Upper lobe of left lung (tissue), 6 donors: ENCODE data around the gene SORL1. TPM values are rescaled to one million over a fixed set of nuclear protein-coding genes. Genes with fewer than 3 reads are reported as not detected.

Source experiments
- ATAC-seq, 2 donors: fragments of 200-7000 bp; cut with Tn5 transposase; one replicate each; pipeline ENCODE4 v1.9.1; 2022; ENCODE audit warnings: mild to moderate bottlenecking in 2 of 2, moderate library complexity in 2 of 2; ENCODE audit not compliant: low FRiP score in 2 of 2
- DNase-seq, 2 donors: peaks; one replicate each; pipeline ENCODE4 v3.0.0-alpha.2; 2019 to 2020
- H3K27ac ChIP-seq, 4 donors: fragments of 200-600 bp; sonication (generic); one replicate each; pipeline ENCODE4 v1.5.1; 2016 to 2019
- H3K27me3 ChIP-seq, 4 donors: fragments of 200-600 bp; sonication (generic); one replicate each; pipeline ENCODE4 v1.5.1; 2017 to 2019
- H3K36me3 ChIP-seq, 4 donors: fragments of 200-600 bp; sonication (generic); one replicate each; pipeline ENCODE4 v1.5.1; 2016 to 2019
- H3K4me1 ChIP-seq, 4 donors: fragments of 200-600 bp; sonication (generic); one replicate each; pipeline ENCODE4 v1.5.1; 2018 to 2019
- H3K4me3 ChIP-seq, 4 donors: fragments of 200-600 bp; sonication (generic); one replicate each; pipeline ENCODE4 v1.5.1; 2017 to 2019; ENCODE audit warnings: mild to moderate bottlenecking in 2 of 4, moderate library complexity in 1 of 4
- H3K9me3 ChIP-seq, 4 donors: fragments of 200-600 bp; sonication (generic); one replicate each; pipeline ENCODE4 v1.5.1; 2018 to 2019
- CTCF ChIP-seq, 6 experiments: fragments of 450-650 bp in 4 of 6; fragments of 200-600 bp in 2 of 6; sonication (generic) in 2 of 6; IDR thresholded peaks; one replicate each; pipeline ENCODE4 v1.5.1; 2016 to 2019; ENCODE audit warnings: antibody characterized with exemption in 6 of 6
- EP300 ChIP-seq, 4 donors: sonication (generic); formaldehyde crosslinking; IDR thresholded peaks; one replicate each; pipeline ENCODE4 v1.5.1; 2017; ENCODE audit warnings: antibody characterized with exemption in 4 of 4, control low read depth in 2 of 4
- POLR2A ChIP-seq, 4 donors: fragments of 450-650 bp; IDR thresholded peaks; one replicate each; pipeline ENCODE4 v1.5.1; 2016 to 2017; ENCODE audit warnings: antibody characterized with exemption in 4 of 4, mild to moderate bottlenecking in 2 of 4
- POLR2AphosphoS5 ChIP-seq, 2 donors: sonication (generic); formaldehyde crosslinking; IDR thresholded peaks; one replicate each; pipeline ENCODE4 v1.5.1; 2017; ENCODE audit warnings: antibody characterized with exemption in 2 of 2
- WGBS, 2 donors: methylation state at CpG; one replicate each; pipeline ENCODE4 v1.1.5; 2017 to 2018; 5-methylcytosine and 5-hydroxymethylcytosine counted together
- total RNA-seq, 6 donors: library from RNA; depleted of rRNA in 4 of 6; stranded (reverse); fragments of >200 nt in 4 of 6; gene quantifications; one replicate each; pipeline versions ENCODE4 v1.1.0 to v1.2.1, GENCODE V29; 2016 to 2021
- donor health status: DM: no; HTN: no; CAD: no; lungs with moderate emphysema.
- donor health status: DM: no; HTN: yes; CAD: no; lungs with severe emphysema.

SORL1 gene
- total RNA-seq, 6 donors from 2014 or later: 33.3 to 85.9 (median 67.2) TPM

DNA sequence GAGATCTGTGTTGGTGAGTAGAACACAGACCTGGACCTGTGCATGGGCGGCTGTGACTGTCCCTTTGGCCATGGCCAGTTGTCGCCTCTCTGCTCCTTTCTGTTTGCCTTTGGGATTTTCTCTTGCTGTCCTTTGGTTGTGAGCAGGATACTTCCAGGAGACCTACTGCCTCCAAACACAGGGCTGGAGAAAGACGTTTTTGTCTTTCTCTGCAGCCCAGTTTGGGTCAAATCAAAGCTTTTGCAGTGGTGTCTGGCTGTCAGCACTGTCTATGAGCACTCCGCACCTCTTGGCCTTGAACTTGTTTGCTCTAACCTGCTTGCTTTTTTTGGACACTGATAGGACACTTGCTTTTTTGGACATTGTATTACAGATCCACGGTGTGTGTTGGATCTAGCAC, 109.6 kb downstream of the SORL1 start:
- no peaks in the 10 kb centered on the region for H3K9me3 ChIP-seq
- 83 to 87% methylated on average over 5 of the region's 5 CpGs for WGBS, 2 donors
- H3K4me3 ChIP-seq: no peak overlapping the region
- ATAC-seq: no peak
- DNase-seq: no peak
- H3K27ac ChIP-seq: no peak overlapping the region
- peaks cover 6 to 26% (median 12%) of the 10 kb centered on the region in 4 donors for H3K36me3 ChIP-seq
- H3K4me1 ChIP-seq: peaks cover 0 to 8% (median 3%) of the 10 kb centered on the region in 4 donors
- TF ChIP-seq CTCF (IDR thresholded peaks at IDR 0.05) (no peak), POLR2AphosphoS5 (IDR thresholded peaks at IDR 0.05) (no peak)
- H3K27me3 ChIP-seq: no peaks in the 10 kb centered on the region

- H3K27ac ChIP-seq: no peak overlapping the region
- no peaks in the 10 kb centered on the region for H3K27me3 ChIP-seq
- no peak for ATAC-seq
- WGBS, 2 donors: 87 to 94% methylated on average over 4 of the region's 4 CpGs
- no peak for TF ChIP-seq POLR2AphosphoS5 (IDR thresholded peaks at IDR 0.05)
- no peak for TF ChIP-seq POLR2A (IDR thresholded peaks at IDR 0.05)
- TF ChIP-seq EP300 (IDR thresholded peaks at IDR 0.05): no peak
- peaks cover 0 to 8% (median 3%) of the 10 kb centered on the region in 4 donors for H3K4me1 ChIP-seq
- H3K36me3 ChIP-seq: peaks cover 10 to 18% (median 12%) of the 10 kb centered on the region in 4 donors
- no peaks in the 10 kb centered on the region for H3K9me3 ChIP-seq
- no peak overlapping the region for H3K4me3 ChIP-seq
- no peak for DNase-seq
These were observed 110.9 kb downstream of the SORL1 start for GRCh38 chr11:121563003-121563402.

DNA sequence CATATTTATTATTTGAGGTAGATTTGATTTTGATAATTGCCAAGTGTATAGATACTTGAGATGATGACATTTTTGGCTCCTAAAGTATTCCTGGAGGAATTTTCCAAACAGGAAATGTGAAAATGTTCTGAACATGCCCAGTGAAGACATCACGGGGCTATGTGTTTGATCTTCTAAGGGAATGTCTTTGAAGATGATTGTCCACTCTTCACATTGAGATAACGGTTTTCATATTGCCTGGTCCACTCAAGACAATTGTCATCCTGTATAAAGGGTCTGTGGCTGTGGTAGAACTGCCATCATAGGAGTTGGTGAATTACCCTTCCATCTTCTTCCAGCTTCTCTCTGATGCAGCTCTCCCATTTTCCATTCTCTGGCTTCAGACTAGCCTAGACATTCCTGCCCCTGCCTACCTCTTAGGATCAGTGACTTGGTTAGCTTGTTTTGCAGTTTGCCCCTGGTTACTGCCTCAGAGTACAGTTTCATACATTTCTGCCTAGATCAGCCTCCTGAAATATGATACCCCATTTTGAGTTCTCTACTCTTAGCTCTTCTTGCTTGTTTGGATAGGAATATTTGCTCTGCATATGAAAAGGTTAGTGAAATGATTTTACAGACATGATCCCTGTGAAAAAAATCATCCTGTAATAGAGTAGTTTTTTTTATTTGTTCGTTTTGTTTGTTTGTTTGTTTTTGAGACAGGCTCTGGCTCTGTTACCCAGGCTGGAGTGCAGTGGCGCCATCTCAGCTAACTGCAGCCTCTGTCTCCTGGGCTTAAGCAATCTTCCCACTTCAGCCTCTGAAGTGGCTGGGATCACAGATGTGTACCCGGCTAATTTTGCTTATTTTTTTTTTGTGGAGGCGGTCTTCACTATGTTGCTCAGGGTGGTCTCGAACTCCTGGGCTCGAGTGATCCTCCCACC, 112.0 kb downstream of the SORL1 start:
- no peak for ATAC-seq
- H3K4me3 ChIP-seq: no peak overlapping the region
- no peaks in the 10 kb centered on the region for H3K27me3 ChIP-seq
- DNase-seq: no peak
- no peaks in the 10 kb centered on the region for H3K9me3 ChIP-seq
- no peak for TF ChIP-seq POLR2A (IDR thresholded peaks at IDR 0.05)
- no peak for TF ChIP-seq CTCF (IDR thresholded peaks at IDR 0.05)
- no peak for TF ChIP-seq POLR2AphosphoS5 (IDR thresholded peaks at IDR 0.05)
- no peak for TF ChIP-seq EP300 (IDR thresholded peaks at IDR 0.05)
- H3K4me1 ChIP-seq: peaks cover 0 to 8% (median 3%) of the 10 kb centered on the region in 4 donors
- no peak overlapping the region for H3K27ac ChIP-seq
- WGBS, 2 donors: 80 to 82% methylated on average over 8 of the region's 8 CpGs
- peaks cover 4 to 8% (median 6%) of the 10 kb centered on the region in 4 donors for H3K36me3 ChIP-seq

GRCh38 chr11:121564948-121565684, 113.0 kb downstream of the SORL1 start:
- no peak for ATAC-seq

More at GRCh38 chr11:121564948-121565684, 113.0 kb downstream of the SORL1 start:
- H3K36me3 ChIP-seq: peaks cover 0 to 5% (median 2%) of the 10 kb centered on the region in 4 donors
- TF ChIP-seq POLR2AphosphoS5 (IDR thresholded peaks at IDR 0.05) (no peak), EP300 (IDR thresholded peaks at IDR 0.05) (no peak), CTCF (IDR thresholded peaks at IDR 0.05) (no peak), POLR2A (IDR thresholded peaks at IDR 0.05) (no peak)
- WGBS, 2 donors: 91 to 92% methylated on average over 5 of the region's 5 CpGs
- H3K9me3 ChIP-seq: no peaks in the 10 kb centered on the region
- DNase-seq: no peak
- H3K4me3 ChIP-seq: no peak overlapping the region
- H3K4me1 ChIP-seq: peaks cover 0 to 8% (median 3%) of the 10 kb centered on the region in 4 donors
- H3K27me3 ChIP-seq: no peaks in the 10 kb centered on the region
- no peak overlapping the region for H3K27ac ChIP-seq
